ENCODE data around the gene CTSF.

CTSF gene

DNA sequence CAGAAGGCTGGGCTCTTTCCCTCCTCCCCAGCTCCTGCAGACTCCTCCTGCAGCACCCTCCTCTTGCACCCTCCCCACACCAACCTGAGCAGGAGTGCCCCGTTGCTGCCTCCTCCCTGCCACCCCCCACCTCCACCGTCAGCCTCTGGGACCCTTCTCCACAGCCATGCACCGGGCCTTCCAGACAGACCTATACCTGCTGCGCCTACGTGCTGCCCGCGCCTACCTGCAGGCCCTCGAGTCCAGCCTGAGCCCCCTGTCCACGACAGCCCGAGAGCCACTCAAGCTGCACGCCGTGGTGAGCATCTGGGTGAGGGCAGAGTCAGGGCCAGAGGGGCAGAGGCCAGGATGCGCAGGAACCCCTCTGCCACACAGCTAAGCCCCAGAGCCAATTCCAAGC, 38.8 kb downstream of the CTSF start:
- DNase-seq = no peak

DNA sequence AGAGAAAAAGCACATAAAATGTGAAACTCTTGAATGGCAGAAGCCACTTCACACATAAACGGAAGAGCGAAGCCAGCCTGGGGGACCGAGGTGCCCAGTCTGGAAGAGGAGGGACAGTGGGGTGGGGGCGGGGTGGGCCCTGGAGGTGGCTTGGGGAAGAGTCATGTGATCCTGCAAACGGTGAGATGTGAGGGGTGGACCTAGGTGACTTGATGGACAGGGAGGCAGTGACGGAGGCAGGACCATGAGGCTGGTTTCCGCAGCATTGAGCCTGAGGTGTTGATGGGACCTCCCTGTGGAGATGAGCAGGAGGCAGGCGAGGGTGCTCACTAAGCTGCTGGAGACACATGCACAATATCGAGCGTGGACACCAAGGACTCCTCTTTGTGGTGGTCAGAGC, 39.3 kb downstream of the CTSF start:
- DNase-seq = no peak

DNA sequence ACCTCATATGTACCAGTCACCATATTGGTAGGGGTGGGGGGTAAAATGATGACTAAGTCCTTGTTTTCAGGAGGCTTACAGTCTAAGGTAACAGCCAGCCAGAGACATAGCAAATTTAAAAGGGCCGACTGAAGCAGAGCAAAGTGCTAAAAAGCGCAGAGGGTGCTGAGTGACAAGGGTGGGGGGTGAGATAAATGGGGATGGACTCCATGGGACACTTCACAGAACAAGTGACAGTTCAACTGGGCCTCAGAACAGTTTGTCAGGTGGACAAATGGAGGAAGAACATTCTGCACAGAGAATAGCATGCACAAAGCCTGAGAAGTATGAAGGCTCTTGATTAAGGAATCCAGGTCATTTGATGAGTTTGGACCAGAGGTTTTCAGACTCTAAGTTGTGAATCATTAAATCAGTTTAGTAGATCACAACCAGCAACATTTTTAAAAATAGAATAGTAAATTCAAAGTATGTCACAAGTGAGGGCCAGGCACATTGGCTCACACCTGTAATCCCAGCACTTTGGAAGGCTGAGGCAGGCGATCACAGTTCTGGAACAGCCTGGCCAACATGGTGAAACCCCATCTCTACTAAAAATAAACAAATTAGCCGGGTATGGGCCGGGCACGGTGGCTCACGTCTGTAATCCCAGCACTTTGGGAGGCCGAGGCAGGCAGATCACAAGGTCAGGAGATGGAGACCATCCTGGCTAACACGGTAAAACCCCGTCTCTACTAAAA, 43.9 kb downstream of the CTSF start:
- DNase-seq = no peak

DNA sequence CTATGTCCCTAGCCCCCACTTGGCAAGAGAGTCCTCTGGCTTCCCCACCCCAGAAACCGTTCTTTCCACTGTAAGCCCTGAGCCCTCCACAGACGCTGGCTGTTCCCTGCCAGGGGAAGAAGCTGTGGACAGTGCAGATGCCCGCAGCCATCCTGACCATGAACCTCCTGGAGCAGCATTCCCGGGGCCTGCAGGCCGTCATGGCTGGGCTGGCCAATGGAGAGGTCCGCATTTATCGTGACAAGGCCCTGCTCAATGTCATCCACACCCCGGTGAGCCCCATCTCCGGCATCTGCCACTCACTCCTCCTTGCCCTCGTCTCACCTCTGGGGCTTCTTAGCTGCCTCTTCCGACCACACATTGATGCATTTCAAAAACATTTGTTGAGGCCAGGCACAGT, 44.8 kb downstream of the CTSF start:
- no peak for DNase-seq
